Osteocyte (in vitro differentiated cells): ENCODE results near the gene NPEPL1. TPM values are rescaled to one million over a fixed set of nuclear protein-coding genes. Genes with fewer than 3 reads are reported as not detected.
A peak's percentile ranks its signal among the peaks of the same experiment; 100 is the strongest.

ENCODE experiments used
- DNase-seq: peaks from one replicate; pipeline ENCODE4 v3.0.0; 2021; ENCODE audit warnings: mixed read lengths; ENCODE audit not compliant: unreplicated experiment; ENCODE audit errors: extremely low spot score
- H3K27ac Mint-ChIP-seq: one replicate; pipeline ENCODE4 v1.8.0; 2021; ENCODE audit warnings: mild to moderate bottlenecking, mixed read lengths; ENCODE audit not compliant: unreplicated experiment
- H3K27me3 Mint-ChIP-seq: one replicate; pipeline ENCODE4 v1.8.0; 2021; ENCODE audit warnings: mixed read lengths; ENCODE audit not compliant: unreplicated experiment
- H3K36me3 Mint-ChIP-seq: one replicate; pipeline ENCODE4 v1.8.0; 2021; ENCODE audit warnings: mixed read lengths; ENCODE audit not compliant: unreplicated experiment
- H3K4me1 Mint-ChIP-seq: one replicate; pipeline ENCODE4 v1.8.0; 2021; ENCODE audit warnings: mixed read lengths; ENCODE audit not compliant: unreplicated experiment
- H3K4me3 Mint-ChIP-seq: one replicate; pipeline ENCODE4 v1.8.0; 2021; ENCODE audit warnings: mild to moderate bottlenecking, moderate library complexity, mixed read lengths; ENCODE audit not compliant: unreplicated experiment
- H3K9me3 Mint-ChIP-seq: one replicate; pipeline ENCODE4 v1.8.0; 2021; ENCODE audit warnings: mixed read lengths; ENCODE audit not compliant: unreplicated experiment
- CTCF ChIP-seq: fragments of 200-600 bp; sonication (generic); IDR thresholded peaks from 2 replicates; pipeline ENCODE4 v1.5.0; 2021; ENCODE audit warnings: antibody characterized with exemption, mild to moderate bottlenecking, moderate library complexity
- total RNA-seq: library from RNA; stranded (reverse); gene quantifications from 2 replicates; pipeline ENCODE4 v1.2.1, GENCODE V29; 2021

Gene NPEPL1
- total RNA-seq, 1 donor from 2014 or later, result 13.6 TPM

- H3K27me3 Mint-ChIP-seq, result no peaks in the 10 kb centered on the region
- peak; percentile 64 for DNase-seq
- H3K4me3 Mint-ChIP-seq, result no peak overlapping the region
- H3K27ac Mint-ChIP-seq, result no peak overlapping the region
- peaks cover 50% of the 10 kb centered on the region for H3K36me3 Mint-ChIP-seq
- H3K4me1 Mint-ChIP-seq, result no peaks in the 10 kb centered on the region
- TF ChIP-seq CTCF, result no peak
- no peaks in the 10 kb centered on the region for H3K9me3 Mint-ChIP-seq
These were observed 17.0 kb upstream of the NPEPL1 start for GRCh38 chr20:58675641-58676040.

GRCh38 chr20:58676161-58676560 is 16.4 kb upstream of the NPEPL1 start:
- DNase-seq, result peak; percentile 80
- H3K4me3 Mint-ChIP-seq, result no peak overlapping the region
- H3K27me3 Mint-ChIP-seq, result no peaks in the 10 kb centered on the region
- no peaks in the 10 kb centered on the region for H3K4me1 Mint-ChIP-seq
- H3K36me3 Mint-ChIP-seq, result peaks cover 52% of the 10 kb centered on the region
- no peaks in the 10 kb centered on the region for H3K9me3 Mint-ChIP-seq
- H3K27ac Mint-ChIP-seq, result no peak overlapping the region
- TF ChIP-seq CTCF, result no peak

- Mint-ChIP-seq H3K27ac (no peak overlapping the region), H3K27me3 (no peaks in the 10 kb centered on the region), H3K4me1 (no peaks in the 10 kb centered on the region), H3K4me3 (no peak overlapping the region), H3K9me3 (no peaks in the 10 kb centered on the region), H3K36me3 (peaks cover 54% of the 10 kb centered on the region)
- no peak for TF ChIP-seq CTCF
- DNase-seq, result no peak
These were observed 15.5 kb upstream of the NPEPL1 start for GRCh38 chr20:58677079-58677604.

- peaks cover 55% of the 10 kb centered on the region for H3K36me3 Mint-ChIP-seq
- H3K27ac Mint-ChIP-seq, result no peak overlapping the region
- H3K27me3 Mint-ChIP-seq, result no peaks in the 10 kb centered on the region
- H3K4me3 Mint-ChIP-seq, result no peak overlapping the region
- DNase-seq, result no peak
- TF ChIP-seq CTCF, result no peak
- H3K4me1 Mint-ChIP-seq, result no peaks in the 10 kb centered on the region
- H3K9me3 Mint-ChIP-seq, result no peaks in the 10 kb centered on the region
These were observed 14.8 kb upstream of the NPEPL1 start for GRCh38 chr20:58677808-58678207.

- H3K9me3 Mint-ChIP-seq, result no peaks in the 10 kb centered on the region
- H3K4me3 Mint-ChIP-seq, result no peak overlapping the region
- no peak for TF ChIP-seq CTCF
- no peak overlapping the region for H3K27ac Mint-ChIP-seq
- DNase-seq, result peak; percentile 56
- H3K27me3 Mint-ChIP-seq, result no peaks in the 10 kb centered on the region
- peaks cover 51% of the 10 kb centered on the region for H3K36me3 Mint-ChIP-seq
- H3K4me1 Mint-ChIP-seq, result no peaks in the 10 kb centered on the region
These were observed 13.8 kb upstream of the NPEPL1 start for GRCh38 chr20:58678806-58679205.
